ENCODE data around the gene WDR45B. TPM values are rescaled to one million over a fixed set of nuclear protein-coding genes. Genes with fewer than 3 reads are reported as not detected.

The WDR45B gene
- total and polyA plus RNA-seq, 7 donors: 21.4 to 62.7 (median 32.6) TPM

- intact Hi-C loops (cut with DNase I): loop anchor here (10.0 kb wide), 2 partner anchors 252 to 262 kb away; no protein-coding TSS in a partner anchor
- no peak for ATAC-seq
- peaks cover 0 to 37% of the 10 kb centered on the region in 2 donors for H3K36me3 ChIP-seq (ENCODE audit: insufficient read depth in 1 of 2, low read depth in 1 of 2)
These were observed 14.5 kb upstream of the WDR45B start for GRCh38 chr17:82662711-82663261.

GRCh38 chr17:82661717-82662683 lies 13.8 kb upstream of the WDR45B start:
- Histone ChIP-seq H3K4me1 (no peaks in the 10 kb centered on the region), H3K36me3 (ENCODE audit: insufficient read depth in 1 of 2, low read depth in 1 of 2) (peaks cover 0 to 44% of the 10 kb centered on the region in 2 donors), H3K9me3 (no peaks in the 10 kb centered on the region), H3K4me3 (no peak overlapping the region), H3K27me3 (ENCODE audit: insufficient read depth in 3 of 3, low read length in 2 of 3) (no peaks in the 10 kb centered on the region), H3K27ac (no peak overlapping the region)
- ATAC-seq (no peak), DNase-seq (peak in 1 of 2 donors; percentile 7)
- WGBS, 3 donors: 83 to 87% (median 84%) methylated on average over 29 to 31 of the region's 31 CpGs
- TF ChIP-seq CTCF (IDR thresholded peaks at IDR 0.05): no peak
- intact Hi-C loops (cut with DNase I): loop anchor here (10.0 kb wide), 2 partner anchors 253 to 263 kb away; no protein-coding TSS in a partner anchor

More at GRCh38 chr17:82662711-82663261, 14.5 kb upstream of the WDR45B start:
- Histone ChIP-seq H3K9me3 (no peaks in the 10 kb centered on the region), H3K27ac (no peak overlapping the region), H3K27me3 (ENCODE audit: insufficient read depth in 3 of 3, low read length in 2 of 3) (no peaks in the 10 kb centered on the region), H3K4me3 (no peak overlapping the region), H3K4me1 (no peaks in the 10 kb centered on the region)
- 91 to 93% (median 93%) methylated on average over 19 to 20 of the region's 20 CpGs for WGBS, 3 donors
- TF ChIP-seq CTCF (IDR thresholded peaks at IDR 0.05): no peak
- DNase-seq: peak in 1 of 2 donors; percentile 8

- Histone ChIP-seq H3K27ac (no peak overlapping the region), H3K9me3 (no peaks in the 10 kb centered on the region), H3K27me3 (ENCODE audit: insufficient read depth in 3 of 3, low read length in 2 of 3) (no peaks in the 10 kb centered on the region), H3K4me1 (no peaks in the 10 kb centered on the region), H3K36me3 (ENCODE audit: insufficient read depth in 1 of 2, low read depth in 1 of 2) (peaks cover 0 to 59% of the 10 kb centered on the region in 2 donors), H3K4me3 (no peak overlapping the region)
- TF ChIP-seq CTCF (IDR thresholded peaks at IDR 0.05): no peak
- ATAC-seq (no peak), DNase-seq (no peak)
- intact Hi-C loops (cut with DNase I): loop anchor here (10.0 kb wide), 2 partner anchors 255 to 265 kb away; no protein-coding TSS in a partner anchor
- WGBS, 3 donors: 91 to 96% (median 93%) methylated on average over 15 of the region's 15 CpGs
These were observed 11.6 kb upstream of the WDR45B start for GRCh38 chr17:82659886-82660285.

GRCh38 chr17:82658796-82659452 lies 10.7 kb upstream of the WDR45B start:
- 92 to 94% (median 93%) methylated on average over 36 of the region's 36 CpGs for WGBS, 3 donors
- H3K36me3 ChIP-seq (ENCODE audit: insufficient read depth in 1 of 2, low read depth in 1 of 2): peaks cover 0 to 61% of the 10 kb centered on the region in 2 donors
- peak in 1 of 2 donors; percentile 38 for DNase-seq

More at GRCh38 chr17:82658796-82659452, 10.7 kb upstream of the WDR45B start:
- Histone ChIP-seq H3K4me3 (no peak overlapping the region), H3K27me3 (ENCODE audit: insufficient read depth in 3 of 3, low read length in 2 of 3) (no peaks in the 10 kb centered on the region), H3K27ac (no peak overlapping the region), H3K4me1 (no peaks in the 10 kb centered on the region), H3K9me3 (no peaks in the 10 kb centered on the region)
- intact Hi-C loops (cut with DNase I): no loop called here
- TF ChIP-seq CTCF (IDR thresholded peaks at IDR 0.05): no peak
- ATAC-seq: no peak

All from psoas muscle (tissue), 8 donors.